GM12873 (cell line): Measurements from ENCODE around the gene C4BPA.

Experiments
- TF ChIP-seq, protein P1 (sequence below): IDR thresholded peaks from 2 replicates; pipeline ENCODE4 v1.5.1; 2012; ENCODE audit warnings: low read depth, mild to moderate bottlenecking, moderate library complexity, low read length, control low read depth; ENCODE audit not compliant: insufficient read depth; ENCODE audit errors: missing control alignments

Gene C4BPA

DNA sequence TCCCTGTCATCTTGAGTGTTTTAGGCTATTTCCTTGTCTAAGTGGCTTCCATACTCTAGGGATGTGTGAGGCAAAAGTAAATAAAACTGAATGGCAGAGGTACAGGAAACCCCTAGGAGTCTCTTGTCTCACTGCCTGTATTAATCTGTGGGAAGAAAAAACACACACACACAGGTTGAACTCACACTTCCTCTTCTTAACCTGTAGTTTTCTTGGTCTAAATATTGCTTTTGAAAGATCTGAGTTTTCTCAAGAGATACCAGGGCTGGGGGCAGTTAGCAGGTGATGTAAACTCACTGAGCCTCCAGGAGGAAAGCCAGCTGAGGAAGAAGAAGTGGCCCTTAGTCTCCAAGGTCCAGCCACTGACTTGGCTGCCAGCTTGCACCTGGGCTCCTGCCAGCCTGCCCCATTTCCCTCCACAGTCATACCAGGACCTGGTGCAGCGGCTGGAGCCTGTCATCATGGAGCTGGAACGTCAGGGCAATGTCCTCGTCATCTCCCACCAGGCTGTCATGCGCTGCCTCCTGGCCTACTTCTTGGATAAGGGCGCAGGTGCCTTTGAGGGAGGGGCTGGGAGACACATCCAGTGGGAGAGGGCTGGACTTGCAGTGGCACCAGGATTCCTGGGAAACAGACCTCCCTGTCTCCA lies 34.1 kb upstream of the C4BPA start:
- TF ChIP-seq, protein P1, sequence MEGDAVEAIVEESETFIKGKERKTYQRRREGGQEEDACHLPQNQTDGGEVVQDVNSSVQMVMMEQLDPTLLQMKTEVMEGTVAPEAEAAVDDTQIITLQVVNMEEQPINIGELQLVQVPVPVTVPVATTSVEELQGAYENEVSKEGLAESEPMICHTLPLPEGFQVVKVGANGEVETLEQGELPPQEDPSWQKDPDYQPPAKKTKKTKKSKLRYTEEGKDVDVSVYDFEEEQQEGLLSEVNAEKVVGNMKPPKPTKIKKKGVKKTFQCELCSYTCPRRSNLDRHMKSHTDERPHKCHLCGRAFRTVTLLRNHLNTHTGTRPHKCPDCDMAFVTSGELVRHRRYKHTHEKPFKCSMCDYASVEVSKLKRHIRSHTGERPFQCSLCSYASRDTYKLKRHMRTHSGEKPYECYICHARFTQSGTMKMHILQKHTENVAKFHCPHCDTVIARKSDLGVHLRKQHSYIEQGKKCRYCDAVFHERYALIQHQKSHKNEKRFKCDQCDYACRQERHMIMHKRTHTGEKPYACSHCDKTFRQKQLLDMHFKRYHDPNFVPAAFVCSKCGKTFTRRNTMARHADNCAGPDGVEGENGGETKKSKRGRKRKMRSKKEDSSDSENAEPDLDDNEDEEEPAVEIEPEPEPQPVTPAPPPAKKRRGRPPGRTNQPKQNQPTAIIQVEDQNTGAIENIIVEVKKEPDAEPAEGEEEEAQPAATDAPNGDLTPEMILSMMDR: no peak

DNA sequence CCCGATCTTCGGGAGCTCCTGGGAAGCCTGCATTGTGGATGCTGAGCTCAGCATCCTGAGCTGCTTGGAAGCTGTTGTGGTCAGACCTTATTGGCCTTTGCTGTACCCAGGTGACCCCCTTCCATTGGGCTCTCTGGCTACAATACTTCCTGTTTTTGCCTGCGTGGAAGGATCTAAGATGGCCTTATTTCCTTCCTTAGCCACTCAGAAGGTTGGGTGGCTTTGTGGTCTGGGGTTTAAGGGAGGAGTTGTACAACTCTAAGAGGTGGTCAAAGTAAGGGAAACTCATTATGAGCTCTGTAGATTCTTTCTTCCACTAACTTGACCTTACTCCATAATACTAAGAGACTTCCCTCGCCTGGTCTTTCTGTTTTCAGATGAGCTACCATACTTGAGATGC lies 33.2 kb upstream of the C4BPA start:
- TF ChIP-seq, protein P1: no peak

DNA sequence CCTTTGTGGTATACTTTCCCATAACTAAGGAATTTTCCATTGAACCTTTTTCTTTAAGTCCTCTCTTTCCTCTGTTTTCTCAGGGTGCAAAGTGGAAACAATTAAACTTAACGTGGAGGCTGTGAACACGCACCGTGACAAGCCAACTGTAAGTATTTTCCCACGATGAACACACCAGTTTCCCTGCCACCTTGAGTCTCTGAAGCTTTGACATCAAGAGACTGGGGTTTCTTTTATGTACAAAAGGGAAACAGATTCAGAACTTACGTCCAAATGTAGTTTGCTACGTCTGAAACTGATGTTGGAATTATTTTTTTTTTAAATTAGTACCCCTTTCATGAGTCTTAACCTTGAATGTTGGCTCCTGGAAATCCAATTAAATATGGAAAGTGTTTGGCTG lies 32.6 kb upstream of the C4BPA start:
- TF ChIP-seq, protein P1: no peak

DNA sequence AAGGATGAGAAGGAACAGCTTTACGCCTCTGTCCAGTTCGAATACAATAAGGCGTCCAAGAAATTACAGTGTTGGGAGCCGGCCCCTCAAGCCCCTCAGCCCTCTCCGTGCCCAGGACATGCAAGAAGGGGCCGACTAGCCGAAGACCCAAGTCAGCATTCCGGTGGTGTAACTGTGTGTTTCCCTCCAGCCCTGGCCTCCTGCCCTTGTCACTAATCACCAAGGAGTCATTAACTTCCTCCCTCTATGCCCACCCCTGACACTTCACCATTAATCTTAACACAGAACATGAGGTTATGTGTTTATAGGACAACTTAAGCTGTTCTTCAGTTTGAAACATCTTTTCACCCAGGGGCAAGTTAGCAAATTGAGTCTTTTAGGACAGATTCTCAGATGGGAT lies 31.8 kb upstream of the C4BPA start:
- TF ChIP-seq, protein P1: no peak

DNA sequence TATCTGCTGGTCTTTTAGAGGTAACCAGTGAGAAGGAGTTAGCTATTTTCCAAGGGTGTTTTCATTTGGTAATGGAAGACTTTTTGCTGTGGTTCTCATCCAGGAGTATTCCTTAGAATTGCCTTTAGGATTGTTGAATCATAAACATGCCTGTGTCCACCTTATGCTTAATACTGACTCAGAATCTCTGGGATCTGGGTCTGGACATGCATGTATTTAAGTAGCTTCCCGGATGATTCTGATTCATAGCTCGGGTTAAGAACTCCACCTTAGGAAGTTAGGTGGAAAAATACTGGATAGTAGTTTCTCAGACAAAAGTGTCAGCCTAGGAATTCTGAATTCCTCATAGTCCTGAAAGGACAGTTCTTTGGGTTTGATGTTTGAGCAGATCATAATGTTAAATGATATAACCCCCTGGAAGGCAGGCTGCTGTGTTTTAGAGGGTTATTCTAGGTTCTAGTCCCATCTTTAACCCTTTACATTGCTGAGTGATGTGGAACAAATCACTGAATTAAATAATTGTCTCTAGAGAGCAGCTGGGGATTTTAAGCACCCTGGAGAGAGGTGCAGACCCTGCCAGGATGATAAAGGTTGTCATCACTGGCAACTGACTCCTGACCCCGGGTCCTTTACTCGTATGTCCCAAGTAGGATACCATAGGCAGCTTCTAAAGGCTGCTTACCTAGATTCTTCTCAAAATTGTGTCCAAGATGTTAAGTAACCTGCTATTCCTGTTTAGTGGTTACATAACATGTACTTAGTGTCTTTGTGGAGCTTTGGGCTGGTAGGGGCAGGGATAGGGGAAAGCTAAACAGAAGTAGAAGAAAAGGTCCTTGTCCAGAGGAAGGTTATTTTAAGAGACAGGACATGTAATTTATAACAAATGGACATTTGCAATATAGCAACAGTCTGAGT lies 29.9 kb upstream of the C4BPA start:
- TF ChIP-seq, protein P1: no peak

DNA sequence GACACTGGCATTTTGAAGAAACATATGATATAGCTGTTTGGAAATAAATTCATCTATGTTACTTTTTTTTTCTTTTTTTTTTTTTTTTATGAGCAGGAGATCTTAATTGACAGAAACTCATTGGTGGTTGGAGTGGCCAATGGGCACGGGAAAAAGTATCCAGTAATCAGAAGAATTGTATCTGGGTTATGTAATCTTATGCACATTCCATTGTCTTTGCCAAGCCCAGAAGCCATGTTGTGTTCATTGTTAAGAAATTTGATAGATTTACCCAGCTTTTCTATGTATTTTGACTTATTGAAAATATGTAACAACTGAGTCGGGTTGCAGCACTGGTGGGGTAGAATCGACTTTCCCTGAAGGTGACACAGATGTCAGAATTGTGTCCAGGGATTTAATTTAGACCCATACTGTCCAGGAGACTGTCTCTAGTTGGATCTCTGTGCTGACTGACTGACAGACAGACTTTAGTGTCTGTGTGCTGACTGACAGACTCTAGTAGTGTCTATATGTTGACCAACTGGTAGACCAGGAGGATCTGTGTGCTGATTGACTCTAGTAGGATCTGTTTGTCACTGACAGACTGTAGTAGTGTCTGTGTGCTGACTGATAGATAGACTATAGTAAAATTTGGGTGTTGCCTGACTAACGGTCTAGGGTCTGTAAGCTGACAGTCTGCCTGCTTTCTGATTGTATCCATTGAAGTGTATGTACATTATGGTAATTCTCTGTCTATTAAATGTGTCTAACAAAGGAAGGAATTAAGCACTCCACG lies 27.7 kb upstream of the C4BPA start:
- TF ChIP-seq, protein P1: no peak

DNA sequence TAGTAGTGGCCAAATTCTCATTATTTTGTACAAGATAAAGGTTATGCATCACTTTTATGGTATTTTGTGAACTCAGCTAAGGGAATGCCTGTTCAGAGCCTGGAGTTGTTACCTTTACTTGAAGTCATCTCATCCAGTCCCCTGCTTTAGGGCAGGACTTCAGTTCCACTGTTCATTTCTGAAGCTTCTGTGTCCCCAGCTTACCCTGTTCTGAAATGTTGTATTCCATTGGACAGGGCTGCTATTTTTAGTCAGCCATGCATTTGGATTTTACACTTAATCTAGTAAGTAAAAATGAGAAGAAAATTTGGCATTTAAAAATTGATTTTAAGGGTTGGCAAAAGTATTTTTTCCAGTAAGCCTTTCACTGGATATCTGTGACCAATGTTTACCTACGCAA lies 27.0 kb upstream of the C4BPA start:
- TF ChIP-seq, protein P1: no peak
